Measurements from ENCODE around the gene EFNA2.

The EFNA2 gene

GRCh38 chr19:1290196-1290702 is 4.6 kb downstream of the EFNA2 start:
- ChIA-PET POLR2A (interaction anchor here (0.8 to 1.0 kb wide), 2 partner anchors 17 to 21 kb away, joined by 3 to 4 read pairs; no protein-coding TSS in a partner anchor), CTCF (interaction anchor here (0.6 kb wide), 1 partner anchor 24 kb away, joined by 3 read pairs; no protein-coding TSS in a partner anchor)
- TF ChIP-seq PKNOX1 (IDR thresholded peaks at IDR 0.05) (no peak), TARDBP (IDR thresholded peaks at IDR 0.05) (no peak), CTBP1 (IDR thresholded peaks at IDR 0.05; ENCODE audit: borderline replicate concordance) (no peak), ELF4 (IDR thresholded peaks at IDR 0.05) (no peak), FOXK2 (IDR thresholded peaks at IDR 0.05) (no peak), SUZ12 (IDR thresholded peaks at IDR 0.05) (no peak), ARNT (IDR thresholded peaks at IDR 0.05) (no peak), NFRKB (IDR thresholded peaks at IDR 0.05) (no peak), HDGF (IDR thresholded peaks at IDR 0.05; ENCODE audit: borderline replicate concordance) (no peak), SP1 (IDR thresholded peaks at IDR 0.05) (no peak), FOXA1 (IDR thresholded peaks at IDR 0.05) (no peak), LEF1 (IDR thresholded peaks at IDR 0.05; ENCODE audit: borderline replicate concordance) (no peak), ZNF384 (IDR thresholded peaks at IDR 0.05) (no peak), L3MBTL2 (conservative IDR thresholded peaks at IDR 0.05) (no peak), BHLHE40 (IDR thresholded peaks at IDR 0.05; ENCODE audit: borderline replicate concordance) (no peak), FOXM1 (IDR thresholded peaks at IDR 0.05; ENCODE audit: borderline replicate concordance) (no peak)
- no peak for DNase-seq (ENCODE audit: extremely low spot score)

GRCh38 chr19:1290703-1291651 is 5.3 kb downstream of the EFNA2 start:
- DNase-seq (ENCODE audit: extremely low spot score), result no peak
- ChIA-PET CTCF (interaction anchor here (0.6 kb wide), 1 partner anchor 24 kb away, joined by 3 read pairs; no protein-coding TSS in a partner anchor), POLR2A (interaction anchor here (0.6 to 1.2 kb wide), 4 partner anchors 14 to 22 kb away, joined by 3 to 4 read pairs (median 3); no protein-coding TSS in a partner anchor)
- TF ChIP-seq CTBP1 (IDR thresholded peaks at IDR 0.05; ENCODE audit: borderline replicate concordance), result no peak

- DNase-seq (ENCODE audit: extremely low spot score), result no peak
- TF ChIP-seq ELF4 (IDR thresholded peaks at IDR 0.05) (no peak), BHLHE40 (IDR thresholded peaks at IDR 0.05; ENCODE audit: borderline replicate concordance) (no peak), FOXA1 (IDR thresholded peaks at IDR 0.05) (no peak), SUZ12 (IDR thresholded peaks at IDR 0.05) (no peak)
- POLR2A ChIA-PET, result interaction anchor here (1.2 kb wide), 1 partner anchor 14 kb away, joined by 3 read pairs; no protein-coding TSS in a partner anchor
- CTCF ChIA-PET, result no interaction called here
Measured at GRCh38 chr19:1291761-1292418, 6.2 kb downstream of the EFNA2 start.

- DNase-seq (ENCODE audit: extremely low spot score), result no peak
- ChIA-PET CTCF (no interaction called here), POLR2A (no interaction called here)
- TF ChIP-seq PKNOX1 (IDR thresholded peaks at IDR 0.05), result no peak
- TF ChIP-seq ELF4 (IDR thresholded peaks at IDR 0.05), result no peak
- TF ChIP-seq SUZ12 (IDR thresholded peaks at IDR 0.05), result no peak
- TF ChIP-seq LEF1 (IDR thresholded peaks at IDR 0.05; ENCODE audit: borderline replicate concordance), result no peak
- no peak for TF ChIP-seq L3MBTL2 (conservative IDR thresholded peaks at IDR 0.05)
- no peak for TF ChIP-seq FOXK2 (IDR thresholded peaks at IDR 0.05)
- no peak for TF ChIP-seq NFRKB (IDR thresholded peaks at IDR 0.05)
- no peak for TF ChIP-seq TARDBP (IDR thresholded peaks at IDR 0.05)
Measured at GRCh38 chr19:1292419-1293151, 6.9 kb downstream of the EFNA2 start.

- TF ChIP-seq FOXK2 (IDR thresholded peaks at IDR 0.05) (no peak), HDGF (IDR thresholded peaks at IDR 0.05; ENCODE audit: borderline replicate concordance) (no peak), ZNF384 (IDR thresholded peaks at IDR 0.05) (no peak)
- DNase-seq (ENCODE audit: extremely low spot score), result no peak
- CTCF ChIA-PET, result no interaction called here
- POLR2A ChIA-PET, result no interaction called here
Measured at GRCh38 chr19:1293782-1294604, 8.3 kb downstream of the EFNA2 start.

- no peak for TF ChIP-seq SP1 (IDR thresholded peaks at IDR 0.05)
- TF ChIP-seq ZNF384 (IDR thresholded peaks at IDR 0.05), result no peak
- TF ChIP-seq SUZ12 (IDR thresholded peaks at IDR 0.05), result no peak
- no peak for TF ChIP-seq BHLHE40 (IDR thresholded peaks at IDR 0.05; ENCODE audit: borderline replicate concordance)
- TF ChIP-seq ARNT (IDR thresholded peaks at IDR 0.05), result no peak
- no peak for TF ChIP-seq FOXK2 (IDR thresholded peaks at IDR 0.05)
- TF ChIP-seq ELF4 (IDR thresholded peaks at IDR 0.05), result no peak
- no peak for TF ChIP-seq NFRKB (IDR thresholded peaks at IDR 0.05)
- no peak for TF ChIP-seq FOXA1 (IDR thresholded peaks at IDR 0.05)
- no peak for TF ChIP-seq FOXM1 (IDR thresholded peaks at IDR 0.05; ENCODE audit: borderline replicate concordance)
- no peak for TF ChIP-seq PKNOX1 (IDR thresholded peaks at IDR 0.05)
- TF ChIP-seq HDGF (IDR thresholded peaks at IDR 0.05; ENCODE audit: borderline replicate concordance), result no peak
- ChIA-PET CTCF (no interaction called here), POLR2A (no interaction called here)
- DNase-seq (ENCODE audit: extremely low spot score), result no peak
Measured at GRCh38 chr19:1294688-1295087, 9.0 kb downstream of the EFNA2 start.

Data from HEK293T (cell line).